SH-SY5Y (cell line): ENCODE data around the gene TAPBP.

ENCODE experiments used
- GATA2 ChIP-seq: IDR thresholded peaks from 2 replicates; pipeline ENCODE4 v1.6.1; 2011; ENCODE audit warnings: mild to moderate bottlenecking, low read depth, low read length
- GATA3 ChIP-seq: IDR thresholded peaks from 2 replicates; pipeline ENCODE4 v1.6.1; 2011; ENCODE audit warnings: low read depth, mild to moderate bottlenecking, low read length, moderate library complexity

- TF ChIP-seq GATA3 (no peak), GATA2 (no peak)
Observed at GRCh38 chr6:33278810-33279209, 35.1 kb downstream of the TAPBP start.
